Glutamatergic neuron (in vitro differentiated cells): ENCODE data around the gene SH3TC1. TPM values are rescaled to one million over a fixed set of nuclear protein-coding genes. Genes with fewer than 3 reads are reported as not detected.

ENCODE experiments used
- DNase-seq: peaks from one replicate; pipeline ENCODE4 v3.0.0; 2022
- H3K27ac Mint-ChIP-seq: one replicate; pipeline ENCODE4 v1.8.0; 2020; ENCODE audit warnings: mild to moderate bottlenecking, mixed read lengths, inconsistent platforms; ENCODE audit not compliant: unreplicated experiment
- H3K27me3 Mint-ChIP-seq: one replicate; pipeline ENCODE4 v1.8.0; 2020; ENCODE audit warnings: mild to moderate bottlenecking, moderate library complexity, mixed read lengths, inconsistent platforms; ENCODE audit not compliant: unreplicated experiment
- H3K36me3 Mint-ChIP-seq: one replicate; pipeline ENCODE4 v1.8.0; 2020; ENCODE audit warnings: mild to moderate bottlenecking, mixed read lengths, inconsistent platforms; ENCODE audit not compliant: unreplicated experiment
- H3K4me1 Mint-ChIP-seq: one replicate; pipeline ENCODE4 v1.8.0; 2020; ENCODE audit warnings: mild to moderate bottlenecking, low read depth, mixed read lengths, inconsistent platforms; ENCODE audit not compliant: unreplicated experiment
- H3K4me3 Mint-ChIP-seq: one replicate; pipeline ENCODE4 v1.8.0; 2020; ENCODE audit warnings: mild to moderate bottlenecking, mixed read lengths, inconsistent platforms; ENCODE audit not compliant: unreplicated experiment
- H3K9me3 Mint-ChIP-seq: one replicate; pipeline ENCODE4 v1.8.0; 2020; ENCODE audit warnings: mild to moderate bottlenecking, moderate library complexity, mixed read lengths, inconsistent platforms; ENCODE audit not compliant: unreplicated experiment
- total RNA-seq: library from RNA; stranded (reverse); fragmentation: NEBNext Ultra II Directional; extraction: Animal tissue kit (Norgen Biotek cat#: 25700); gene quantifications from one replicate; pipeline ENCODE4 v1.2.1, GENCODE V29; 2021; ENCODE audit not compliant: unreplicated experiment
- TF ChIP-seq, protein P1 (sequence below): fragments of 200-600 bp; sonication (generic); IDR thresholded peaks from one replicate; pipeline ENCODE4 v1.5.0; 2021; ENCODE audit not compliant: partially characterized antibody, unreplicated experiment

Gene SH3TC1
- total RNA-seq, 1 donor from 2014 or later, result not detected

DNA sequence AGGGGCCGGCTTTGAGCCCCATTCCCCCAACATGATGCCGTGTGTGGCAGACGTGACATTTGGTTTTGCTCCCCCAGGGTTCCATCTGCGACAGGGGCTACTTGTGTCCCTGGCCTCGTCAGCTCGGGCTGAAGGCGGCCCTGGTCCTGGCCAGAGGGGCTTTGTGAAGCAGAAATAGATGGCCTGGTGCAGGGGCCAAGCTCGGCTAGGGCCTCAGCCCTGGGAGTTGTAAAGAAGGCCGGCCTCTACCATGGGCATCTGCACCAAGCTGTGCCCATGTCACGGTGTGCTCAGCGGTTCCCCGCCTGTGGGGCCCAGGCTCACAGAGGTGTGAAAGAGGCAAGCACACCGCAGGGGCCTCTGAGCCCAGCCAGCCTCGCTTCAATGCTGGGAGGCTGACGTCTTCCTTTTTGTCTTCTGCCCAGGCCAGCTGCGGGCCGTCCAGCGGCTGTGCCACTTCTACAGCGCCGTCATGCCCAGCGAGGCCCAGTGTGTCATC, 32.5 kb downstream of the SH3TC1 start:
- H3K27ac Mint-ChIP-seq, result no peak overlapping the region
- no peaks in the 10 kb centered on the region for H3K27me3 Mint-ChIP-seq
- no peak overlapping the region for H3K4me3 Mint-ChIP-seq
- peaks cover 3% of the 10 kb centered on the region for H3K36me3 Mint-ChIP-seq
- H3K4me1 Mint-ChIP-seq, result peaks cover 4% of the 10 kb centered on the region
- peaks cover 1% of the 10 kb centered on the region for H3K9me3 Mint-ChIP-seq
- DNase-seq, result no peak
- TF ChIP-seq, protein P1, sequence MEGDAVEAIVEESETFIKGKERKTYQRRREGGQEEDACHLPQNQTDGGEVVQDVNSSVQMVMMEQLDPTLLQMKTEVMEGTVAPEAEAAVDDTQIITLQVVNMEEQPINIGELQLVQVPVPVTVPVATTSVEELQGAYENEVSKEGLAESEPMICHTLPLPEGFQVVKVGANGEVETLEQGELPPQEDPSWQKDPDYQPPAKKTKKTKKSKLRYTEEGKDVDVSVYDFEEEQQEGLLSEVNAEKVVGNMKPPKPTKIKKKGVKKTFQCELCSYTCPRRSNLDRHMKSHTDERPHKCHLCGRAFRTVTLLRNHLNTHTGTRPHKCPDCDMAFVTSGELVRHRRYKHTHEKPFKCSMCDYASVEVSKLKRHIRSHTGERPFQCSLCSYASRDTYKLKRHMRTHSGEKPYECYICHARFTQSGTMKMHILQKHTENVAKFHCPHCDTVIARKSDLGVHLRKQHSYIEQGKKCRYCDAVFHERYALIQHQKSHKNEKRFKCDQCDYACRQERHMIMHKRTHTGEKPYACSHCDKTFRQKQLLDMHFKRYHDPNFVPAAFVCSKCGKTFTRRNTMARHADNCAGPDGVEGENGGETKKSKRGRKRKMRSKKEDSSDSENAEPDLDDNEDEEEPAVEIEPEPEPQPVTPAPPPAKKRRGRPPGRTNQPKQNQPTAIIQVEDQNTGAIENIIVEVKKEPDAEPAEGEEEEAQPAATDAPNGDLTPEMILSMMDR, result no peak

DNA sequence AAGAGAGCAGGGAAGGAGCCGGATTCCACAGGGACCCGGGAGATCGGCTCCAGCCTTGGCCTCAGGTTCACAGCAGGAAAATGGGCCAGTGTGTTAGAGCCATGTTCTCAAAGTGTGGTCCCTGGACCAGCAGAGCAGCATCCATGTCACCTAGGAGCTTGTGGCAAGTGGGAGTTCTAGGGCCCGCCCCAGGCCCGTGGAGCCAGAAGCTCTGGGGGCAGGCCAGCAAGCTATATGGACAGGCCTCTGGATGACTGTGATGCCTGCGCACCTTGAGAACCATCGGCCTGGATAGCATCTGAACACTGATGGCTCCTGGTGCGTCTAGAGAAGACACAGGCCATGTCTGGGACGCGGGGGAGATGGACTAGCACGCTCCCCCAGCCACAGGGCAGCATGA, 33.7 kb downstream of the SH3TC1 start:
- no peak overlapping the region for H3K27ac Mint-ChIP-seq
- DNase-seq, result no peak
- H3K4me1 Mint-ChIP-seq, result peaks cover 3% of the 10 kb centered on the region
- TF ChIP-seq, protein P1, result no peak
- H3K27me3 Mint-ChIP-seq, result no peaks in the 10 kb centered on the region
- peaks cover 1% of the 10 kb centered on the region for H3K9me3 Mint-ChIP-seq
- H3K36me3 Mint-ChIP-seq, result peaks cover 3% of the 10 kb centered on the region
- H3K4me3 Mint-ChIP-seq, result no peak overlapping the region

DNA sequence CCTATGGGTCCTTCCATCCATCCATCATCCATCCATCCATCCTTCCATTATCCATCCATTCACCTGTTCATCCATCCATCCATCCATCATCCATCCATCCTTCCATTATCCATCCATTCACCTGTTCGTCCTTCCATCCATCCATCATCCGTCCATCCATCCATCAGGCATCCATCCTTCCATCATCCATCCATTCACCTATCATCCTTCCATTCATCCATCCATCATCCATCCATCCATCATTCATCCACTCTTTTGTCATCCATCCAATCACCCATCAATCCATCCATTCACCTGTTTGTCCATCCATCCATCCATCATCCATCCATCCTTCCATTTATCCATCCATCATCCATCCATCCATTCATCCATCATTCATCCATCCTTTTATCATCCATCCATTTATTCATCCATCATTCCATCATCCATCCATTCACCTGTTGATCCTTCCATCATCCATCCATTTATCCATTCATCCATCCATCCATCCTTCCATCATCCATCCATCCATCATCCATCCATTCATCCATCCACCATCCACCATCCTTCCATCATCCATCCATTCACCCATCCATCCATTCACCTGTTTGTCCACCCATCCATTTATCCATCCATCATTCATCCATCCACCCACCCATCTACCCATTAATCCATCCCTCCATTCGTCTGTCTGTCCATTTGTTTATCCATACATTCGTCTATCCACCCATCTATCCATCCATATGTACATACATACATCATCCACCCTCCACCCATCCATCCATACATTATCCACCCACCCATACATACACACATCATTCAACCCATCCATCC, 34.8 kb downstream of the SH3TC1 start:
- DNase-seq, result no peak
- Mint-ChIP-seq H3K27ac (no peak overlapping the region), H3K9me3 (peaks cover 1% of the 10 kb centered on the region), H3K4me3 (no peak overlapping the region), H3K4me1 (peaks cover 3% of the 10 kb centered on the region), H3K27me3 (no peaks in the 10 kb centered on the region), H3K36me3 (peaks cover 3% of the 10 kb centered on the region)
- TF ChIP-seq, protein P1, result no peak

- Mint-ChIP-seq H3K27me3 (no peaks in the 10 kb centered on the region), H3K36me3 (peaks cover 3% of the 10 kb centered on the region), H3K4me3 (no peak overlapping the region), H3K4me1 (peaks cover 1% of the 10 kb centered on the region), H3K27ac (no peak overlapping the region), H3K9me3 (peaks cover 1% of the 10 kb centered on the region)
- DNase-seq, result no peak
- TF ChIP-seq, protein P1, result no peak
Observed at GRCh38 chr4:8234715-8235114, 35.6 kb downstream of the SH3TC1 start.

DNA sequence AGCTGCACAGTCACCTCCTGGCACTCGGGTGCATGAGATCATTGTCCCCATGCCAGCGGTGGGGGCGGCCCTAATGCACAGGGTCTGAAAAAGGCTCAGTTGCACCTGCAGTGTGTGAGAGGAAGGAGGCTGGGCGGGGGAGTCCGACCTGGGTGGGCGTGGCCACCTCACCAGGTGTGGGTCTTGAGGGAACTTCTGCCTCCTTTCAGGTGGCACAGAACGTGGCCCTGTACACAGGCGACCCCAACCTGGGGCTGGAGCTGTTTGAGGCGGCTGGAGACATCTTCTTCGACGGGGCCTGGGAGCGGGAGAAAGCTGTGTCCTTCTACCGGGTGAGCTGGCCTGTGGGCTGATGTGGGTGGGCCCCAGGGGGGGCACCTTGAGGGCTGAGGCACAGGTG, 36.1 kb downstream of the SH3TC1 start:
- Mint-ChIP-seq H3K27ac (no peak overlapping the region), H3K27me3 (no peaks in the 10 kb centered on the region), H3K36me3 (peaks cover 3% of the 10 kb centered on the region), H3K9me3 (peaks cover 1% of the 10 kb centered on the region), H3K4me1 (no peaks in the 10 kb centered on the region), H3K4me3 (no peak overlapping the region)
- TF ChIP-seq, protein P1, result no peak
- DNase-seq, result no peak
